Tibial nerve (tissue), 4 donors: Measurements from ENCODE around the gene REV3L. TPM values are rescaled to one million over a fixed set of nuclear protein-coding genes. Genes with fewer than 3 reads are reported as not detected.

Experiments used
- DNase-seq, 2 donors: peaks; one replicate each; pipeline ENCODE4 v3.0.0-alpha.2; 2019; ENCODE audit warnings: low spot score in 2 of 2
- H3K27ac ChIP-seq, 4 donors: fragments of 200-600 bp; sonication (generic) in 3 of 4; one replicate each; pipeline ENCODE4 v1.5.1; 2017 to 2019; ENCODE audit warnings: mild to moderate bottlenecking in 1 of 4
- H3K27me3 ChIP-seq, 2 donors: fragments of 200-600 bp; sonication (generic) in 1 of 2; one replicate each; pipeline versions ENCODE4 v1.5.1 to v1.6.0; 2017 to 2019
- H3K36me3 ChIP-seq, 3 donors: fragments of 200-600 bp; sonication (generic); one replicate each; pipeline ENCODE4 v1.5.1; 2018 to 2019
- H3K4me1 ChIP-seq, 4 donors: fragments of 200-600 bp; sonication (generic) in 3 of 4; one replicate each; pipeline ENCODE4 v1.5.1; 2017 to 2019
- H3K4me3 ChIP-seq, 4 donors: fragments of 200-600 bp; sonication (generic) in 3 of 4; one replicate each; pipeline ENCODE4 v1.5.1; 2017 to 2019; ENCODE audit warnings: mild to moderate bottlenecking in 1 of 4, moderate library complexity in 1 of 4
- H3K9me3 ChIP-seq, 4 donors: fragments of 200-600 bp; sonication (generic) in 3 of 4; one replicate each; pipeline ENCODE4 v1.5.1; 2017 to 2019
- EP300 ChIP-seq, 2 donors: sonication (generic); formaldehyde crosslinking; IDR thresholded peaks; one replicate each; pipeline ENCODE4 v1.6.1; 2017; ENCODE audit warnings: antibody characterized with exemption in 2 of 2, mild to moderate bottlenecking in 1 of 2
- POLR2A ChIP-seq, 2 donors: fragments of 450-650 bp; IDR thresholded peaks; one replicate each; pipeline ENCODE4 v1.6.1; 2017; ENCODE audit warnings: antibody characterized with exemption in 2 of 2, mild to moderate bottlenecking in 2 of 2, moderate library complexity in 2 of 2
- WGBS, 2 donors: methylation state at CpG; one replicate each; pipeline ENCODE4 v1.1.5; 2018; 5-methylcytosine and 5-hydroxymethylcytosine counted together
- total RNA-seq, 4 donors: library from RNA; depleted of rRNA; stranded (reverse); fragments of >200 nt; gene quantifications; one replicate each; pipeline ENCODE4 v1.1.0, GENCODE V29; 2016
- TF ChIP-seq, protein P1 (sequence below), 5 experiments: fragments of 200-600 bp in 3 of 5; fragments of 450-650 bp in 2 of 5; sonication (generic) in 3 of 5; IDR thresholded peaks; one replicate each; pipeline ENCODE4 v1.5.1; 2016 to 2019; ENCODE audit warnings: antibody characterized with exemption in 5 of 5, mild to moderate bottlenecking in 3 of 5, moderate library complexity in 2 of 5

REV3L gene
- total RNA-seq, 4 donors from 2014 or later, result 26.7 to 45.9 (median 34.1) TPM

DNA sequence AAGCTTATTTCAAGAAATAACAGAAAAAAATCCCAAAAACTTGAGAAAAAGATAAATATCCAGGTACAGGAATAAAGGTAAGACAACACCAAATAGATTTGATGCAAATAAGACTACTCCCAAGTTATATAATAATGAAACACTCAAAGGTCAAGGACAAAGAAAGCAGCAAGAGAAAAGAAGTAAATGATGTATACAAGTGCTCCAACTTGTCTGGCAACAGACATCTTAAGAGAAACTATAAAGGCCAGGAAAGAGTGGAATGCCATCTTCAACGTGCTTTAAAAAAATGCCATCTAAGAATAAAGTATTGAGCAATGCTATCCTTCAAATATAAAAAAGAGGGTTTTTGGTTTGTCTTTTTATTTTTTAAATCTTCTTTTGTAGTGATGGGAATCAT is 54.2 kb downstream of the REV3L start:
- no peak for TF ChIP-seq EP300 (IDR thresholded peaks at IDR 0.05)
- no peak for TF ChIP-seq POLR2A (IDR thresholded peaks at IDR 0.05)
- 80 to 83% methylated on average over 1 of the region's 1 CpG for WGBS, 2 donors
- Histone ChIP-seq H3K27ac (no peak overlapping the region), H3K36me3 (peaks cover 0 to 24% (median 0%) of the 10 kb centered on the region in 3 donors), H3K4me1 (peaks cover 0 to 14% (median 8%) of the 10 kb centered on the region in 4 donors), H3K27me3 (no peaks in the 10 kb centered on the region), H3K4me3 (no peak overlapping the region), H3K9me3 (peaks cover 0 to 26% (median 6%) of the 10 kb centered on the region in 4 donors)
- DNase-seq, result no peak

- TF ChIP-seq EP300 (IDR thresholded peaks at IDR 0.05) (no peak), POLR2A (IDR thresholded peaks at IDR 0.05) (no peak)
- TF ChIP-seq, protein P1, sequence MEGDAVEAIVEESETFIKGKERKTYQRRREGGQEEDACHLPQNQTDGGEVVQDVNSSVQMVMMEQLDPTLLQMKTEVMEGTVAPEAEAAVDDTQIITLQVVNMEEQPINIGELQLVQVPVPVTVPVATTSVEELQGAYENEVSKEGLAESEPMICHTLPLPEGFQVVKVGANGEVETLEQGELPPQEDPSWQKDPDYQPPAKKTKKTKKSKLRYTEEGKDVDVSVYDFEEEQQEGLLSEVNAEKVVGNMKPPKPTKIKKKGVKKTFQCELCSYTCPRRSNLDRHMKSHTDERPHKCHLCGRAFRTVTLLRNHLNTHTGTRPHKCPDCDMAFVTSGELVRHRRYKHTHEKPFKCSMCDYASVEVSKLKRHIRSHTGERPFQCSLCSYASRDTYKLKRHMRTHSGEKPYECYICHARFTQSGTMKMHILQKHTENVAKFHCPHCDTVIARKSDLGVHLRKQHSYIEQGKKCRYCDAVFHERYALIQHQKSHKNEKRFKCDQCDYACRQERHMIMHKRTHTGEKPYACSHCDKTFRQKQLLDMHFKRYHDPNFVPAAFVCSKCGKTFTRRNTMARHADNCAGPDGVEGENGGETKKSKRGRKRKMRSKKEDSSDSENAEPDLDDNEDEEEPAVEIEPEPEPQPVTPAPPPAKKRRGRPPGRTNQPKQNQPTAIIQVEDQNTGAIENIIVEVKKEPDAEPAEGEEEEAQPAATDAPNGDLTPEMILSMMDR (IDR thresholded peaks at IDR 0.05), result no peak
- no peak overlapping the region for H3K27ac ChIP-seq
- no peak overlapping the region for H3K4me3 ChIP-seq
- no peak for DNase-seq
- H3K9me3 ChIP-seq, result peaks cover 0 to 26% (median 6%) of the 10 kb centered on the region in 4 donors
- H3K27me3 ChIP-seq, result no peaks in the 10 kb centered on the region
- peaks cover 0 to 24% (median 0%) of the 10 kb centered on the region in 3 donors for H3K36me3 ChIP-seq
- WGBS, 2 donors, result 90 to 91% methylated on average over 5 of the region's 5 CpGs
- H3K4me1 ChIP-seq, result peaks cover 0 to 18% (median 10%) of the 10 kb centered on the region in 4 donors
Observed at GRCh38 chr6:111427341-111428116, 55.5 kb downstream of the REV3L start.

GRCh38 chr6:111423960-111424846 is 58.8 kb downstream of the REV3L start:
- Histone ChIP-seq H3K27ac (peak overlapping the region in 1 of 4 donors; percentile 21), H3K27me3 (no peaks in the 10 kb centered on the region), H3K4me3 (no peak overlapping the region), H3K4me1 (peaks cover 0 to 16% (median 10%) of the 10 kb centered on the region in 4 donors), H3K9me3 (peaks cover 0 to 18% (median 6%) of the 10 kb centered on the region in 4 donors), H3K36me3 (peaks cover 0 to 13% (median 0%) of the 10 kb centered on the region in 3 donors)
- no peak for DNase-seq
- TF ChIP-seq, protein P1 (IDR thresholded peaks at IDR 0.05), result no peak
- no peak for TF ChIP-seq EP300 (IDR thresholded peaks at IDR 0.05)
- WGBS, 2 donors, result 79% methylated on average over 5 of the region's 5 CpGs

DNA sequence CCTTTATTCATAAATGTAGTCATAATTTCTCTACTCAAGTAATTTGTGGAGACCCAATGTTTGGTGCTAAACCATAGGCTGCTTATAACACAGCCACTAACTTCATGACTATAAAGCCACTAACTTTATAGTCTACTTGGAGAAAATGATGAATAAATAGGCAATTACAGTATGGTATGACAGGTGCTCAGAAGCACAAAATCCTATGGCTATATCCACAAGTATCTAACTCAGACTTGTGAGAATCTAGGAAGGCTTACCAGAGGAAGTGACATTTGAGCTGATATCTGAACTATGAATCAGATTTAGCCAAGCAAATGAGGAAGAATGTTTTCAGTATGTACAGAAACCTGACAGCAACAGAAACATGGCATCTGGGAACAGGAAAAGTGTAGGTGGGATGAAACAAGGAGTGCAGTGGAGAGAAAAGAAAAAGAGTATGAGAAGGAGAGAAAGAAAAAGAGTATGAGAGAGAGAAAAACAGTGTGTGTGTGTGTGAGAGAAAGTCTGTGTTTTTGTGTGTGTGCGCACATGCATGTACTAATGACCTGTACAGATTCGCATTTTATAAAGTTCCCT is 59.9 kb downstream of the REV3L start:
- Histone ChIP-seq H3K9me3 (peaks cover 0 to 7% (median under 1%) of the 10 kb centered on the region in 4 donors), H3K4me3 (no peak overlapping the region), H3K27me3 (no peaks in the 10 kb centered on the region), H3K36me3 (peaks cover 0 to 7% (median 0%) of the 10 kb centered on the region in 3 donors), H3K4me1 (peaks cover 0 to 16% (median 10%) of the 10 kb centered on the region in 4 donors), H3K27ac (no peak overlapping the region)
- no peak for TF ChIP-seq POLR2A (IDR thresholded peaks at IDR 0.05)
- TF ChIP-seq, protein P1 (IDR thresholded peaks at IDR 0.05), result no peak
- no peak for TF ChIP-seq EP300 (IDR thresholded peaks at IDR 0.05)
- no peak for DNase-seq
- WGBS, 2 donors, result 68 to 71% methylated on average over 2 of the region's 2 CpGs

DNA sequence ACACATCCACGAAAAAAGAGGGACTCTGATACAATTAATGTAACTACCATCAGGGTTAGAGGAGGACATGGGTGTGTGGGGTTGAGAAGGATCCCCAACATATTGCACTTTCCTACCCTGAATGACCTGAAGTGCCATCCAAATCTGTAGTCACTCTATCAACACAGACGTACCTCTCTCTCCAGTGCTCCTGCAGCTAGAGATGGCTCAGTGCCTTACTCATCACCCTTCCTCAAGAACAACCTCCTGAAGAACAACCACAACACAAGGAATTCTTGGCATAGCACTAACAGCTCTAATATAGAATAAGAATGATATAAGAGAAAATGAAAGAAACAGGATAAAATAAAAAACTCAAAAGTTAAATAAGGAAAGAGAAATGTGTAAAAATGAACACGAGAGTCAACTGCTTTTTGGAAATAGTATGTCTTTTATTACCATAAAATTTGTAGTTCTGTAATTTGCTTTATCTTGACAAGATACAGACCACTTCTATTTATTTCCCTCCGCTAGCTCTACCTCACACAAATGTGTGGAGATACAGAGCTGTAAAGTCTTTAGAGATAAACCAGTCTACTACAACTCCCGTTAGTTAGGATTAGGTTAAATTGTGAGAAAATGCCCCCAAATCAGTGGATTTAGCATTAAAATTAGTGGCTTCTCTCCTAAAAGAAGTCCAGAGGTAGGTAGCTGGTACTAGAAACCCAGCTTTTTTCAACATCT is 63.9 kb downstream of the REV3L start:
- DNase-seq, result no peak
- Histone ChIP-seq H3K4me1 (peaks cover 0 to 18% (median 4%) of the 10 kb centered on the region in 4 donors), H3K27me3 (no peaks in the 10 kb centered on the region), H3K4me3 (no peak overlapping the region), H3K9me3 (no peaks in the 10 kb centered on the region), H3K27ac (no peak overlapping the region), H3K36me3 (peaks cover 0 to 13% (median 0%) of the 10 kb centered on the region in 3 donors)
- TF ChIP-seq, protein P1 (IDR thresholded peaks at IDR 0.05), result no peak
- TF ChIP-seq EP300 (IDR thresholded peaks at IDR 0.05) (no peak), POLR2A (IDR thresholded peaks at IDR 0.05) (no peak)
- 90 to 92% methylated on average over 5 of the region's 5 CpGs for WGBS, 2 donors
